ENCODE results near the gene KRT8. TPM values are rescaled to one million over a fixed set of nuclear protein-coding genes. Genes with fewer than 3 reads are reported as not detected.
A peak's percentile ranks its signal among the peaks of the same experiment; 100 is the strongest.

Gene KRT8
- total RNA-seq, 1 experiment from 2014 or later, result 2.8 TPM

- H3K4me3 ChIP-seq, result peak overlapping the region; percentile 5; the same call in 1 of the 2 replicates
- peak; percentile 79 to 90 for DNase-seq (ENCODE audit: low read depth in 1 of 2, low spot score in 2 of 2)
These were observed 25.2 kb downstream of the KRT8 start for GRCh38 chr12:52879394-52880351.

GRCh38 chr12:52878507-52879393, 26.1 kb downstream of the KRT8 start:
- Histone ChIP-seq H3K27me3 (replicated peaks) (no peaks in the 10 kb centered on the region), H3K27ac (no peak overlapping the region; the same call in 1 of the 2 replicates), H3K4me1 (replicated peaks) (peaks cover 29% of the 10 kb centered on the region), H3K4me3 (peak overlapping the region; percentile 5; the same call in 1 of the 2 replicates), H3K9me3 (replicated peaks) (no peaks in the 10 kb centered on the region; the same call in 1 of the 2 replicates), H3K36me3 (no peaks in the 10 kb centered on the region)
- no peak for DNase-seq (ENCODE audit: low read depth in 1 of 2, low spot score in 2 of 2)

More at GRCh38 chr12:52879394-52880351, 25.2 kb downstream of the KRT8 start:
- no peak overlapping the region; the same call in 1 of the 2 replicates for H3K27ac ChIP-seq
- H3K27me3 ChIP-seq (replicated peaks), result no peaks in the 10 kb centered on the region
- H3K36me3 ChIP-seq, result no peaks in the 10 kb centered on the region
- no peaks in the 10 kb centered on the region; the same call in 1 of the 2 replicates for H3K9me3 ChIP-seq (replicated peaks)
- peaks cover 21% of the 10 kb centered on the region for H3K4me1 ChIP-seq (replicated peaks)

- Histone ChIP-seq H3K9me3 (replicated peaks) (no peaks in the 10 kb centered on the region; the same call in 1 of the 2 replicates), H3K27me3 (replicated peaks) (no peaks in the 10 kb centered on the region)
These were observed 27.6 kb downstream of the KRT8 start for GRCh38 chr12:52877242-52877641.

GRCh38 chr12:52876372-52876771, 28.5 kb downstream of the KRT8 start:
- Histone ChIP-seq H3K4me1 (replicated peaks) (peaks cover 53% of the 10 kb centered on the region), H3K27ac (no peak overlapping the region), H3K27me3 (replicated peaks) (no peaks in the 10 kb centered on the region), H3K9me3 (replicated peaks) (no peaks in the 10 kb centered on the region; the same call in 1 of the 2 replicates), H3K36me3 (no peaks in the 10 kb centered on the region), H3K4me3 (no peak overlapping the region)
- DNase-seq (ENCODE audit: low read depth in 1 of 2, low spot score in 2 of 2), result no peak

More at GRCh38 chr12:52877242-52877641, 27.6 kb downstream of the KRT8 start:
- peaks cover 44% of the 10 kb centered on the region for H3K4me1 ChIP-seq (replicated peaks)
- no peak overlapping the region for H3K27ac ChIP-seq
- H3K4me3 ChIP-seq, result no peak overlapping the region
- H3K36me3 ChIP-seq, result no peaks in the 10 kb centered on the region
- DNase-seq (ENCODE audit: low read depth in 1 of 2, low spot score in 2 of 2), result no peak

- Histone ChIP-seq H3K27ac (peak overlapping the region; percentile 100), H3K27me3 (replicated peaks) (no peaks in the 10 kb centered on the region), H3K4me1 (replicated peaks) (peaks cover 69% of the 10 kb centered on the region), H3K4me3 (no peak overlapping the region), H3K9me3 (replicated peaks) (no peaks in the 10 kb centered on the region; the same call in 1 of the 2 replicates), H3K36me3 (no peaks in the 10 kb centered on the region)
- no peak for DNase-seq (ENCODE audit: low read depth in 1 of 2, low spot score in 2 of 2)
These were observed 30.1 kb downstream of the KRT8 start for GRCh38 chr12:52874573-52875435.

- Histone ChIP-seq H3K27ac (peak overlapping the region; percentile 100), H3K4me1 (replicated peaks) (peaks cover 65% of the 10 kb centered on the region), H3K9me3 (replicated peaks) (no peaks in the 10 kb centered on the region; the same call in 1 of the 2 replicates), H3K27me3 (replicated peaks) (no peaks in the 10 kb centered on the region), H3K36me3 (no peaks in the 10 kb centered on the region), H3K4me3 (peak overlapping the region; percentile 36)
- DNase-seq (ENCODE audit: low read depth in 1 of 2, low spot score in 2 of 2), result peak; percentile 97
These were observed 30.9 kb downstream of the KRT8 start for GRCh38 chr12:52873832-52874572.

- peaks cover 60% of the 10 kb centered on the region for H3K4me1 ChIP-seq (replicated peaks)
- H3K27ac ChIP-seq, result peak overlapping the region; percentile 100
- H3K9me3 ChIP-seq (replicated peaks), result no peaks in the 10 kb centered on the region
- H3K4me3 ChIP-seq, result peak overlapping the region; percentile 36
- H3K27me3 ChIP-seq (replicated peaks), result no peaks in the 10 kb centered on the region
- no peaks in the 10 kb centered on the region for H3K36me3 ChIP-seq
- DNase-seq (ENCODE audit: low read depth in 1 of 2, low spot score in 2 of 2), result no peak
These were observed 31.4 kb downstream of the KRT8 start for GRCh38 chr12:52873513-52873831.

- peak in 1 of 2 experiments; percentile 19 for DNase-seq (ENCODE audit: low read depth in 1 of 2, low spot score in 2 of 2)
- Histone ChIP-seq H3K9me3 (replicated peaks) (no peaks in the 10 kb centered on the region), H3K4me1 (replicated peaks) (peaks cover 58% of the 10 kb centered on the region), H3K4me3 (no peak overlapping the region), H3K27me3 (replicated peaks) (no peaks in the 10 kb centered on the region), H3K36me3 (no peaks in the 10 kb centered on the region), H3K27ac (peak overlapping the region; percentile 100)
These were observed 32.1 kb downstream of the KRT8 start for GRCh38 chr12:52872644-52873389.

GRCh38 chr12:52871291-52872039, 33.4 kb downstream of the KRT8 start:
- peak overlapping the region; percentile 100 for H3K27ac ChIP-seq
- H3K36me3 ChIP-seq, result no peaks in the 10 kb centered on the region
- peak; percentile 97 to 99 for DNase-seq (ENCODE audit: low read depth in 1 of 2, low spot score in 2 of 2)
- H3K9me3 ChIP-seq (replicated peaks), result no peaks in the 10 kb centered on the region
- H3K4me1 ChIP-seq (replicated peaks), result peaks cover 56% of the 10 kb centered on the region
- H3K27me3 ChIP-seq (replicated peaks), result no peaks in the 10 kb centered on the region
- no peak overlapping the region for H3K4me3 ChIP-seq

- no peaks in the 10 kb centered on the region for H3K27me3 ChIP-seq (replicated peaks)
- no peak overlapping the region for H3K4me3 ChIP-seq
- peak overlapping the region; percentile 100 for H3K27ac ChIP-seq
- no peaks in the 10 kb centered on the region for H3K9me3 ChIP-seq (replicated peaks)
- peak; percentile 72 to 78 for DNase-seq (ENCODE audit: low read depth in 1 of 2, low spot score in 2 of 2)
- no peaks in the 10 kb centered on the region for H3K36me3 ChIP-seq
- H3K4me1 ChIP-seq (replicated peaks), result peaks cover 56% of the 10 kb centered on the region
These were observed 34.2 kb downstream of the KRT8 start for GRCh38 chr12:52870361-52871290.
